Keratinocyte (primary cell): ENCODE data around the gene YEATS4. TPM values are rescaled to one million over a fixed set of nuclear protein-coding genes. Genes with fewer than 3 reads are reported as not detected.

ENCODE experiments used
- DNase-seq: peaks from one replicate; pipeline ENCODE4 v3.0.0-alpha.2; 2011; ENCODE audit warnings: low read depth, missing footprints, low spot score
- FAIRE-seq: peaks from 2 replicates; lab custom pipeline; 2011; peaks lifted over from hg19 to GRCh38; lab: Jason Lieb, UNC
- H2AFZ ChIP-seq: 2 replicates; pipeline ENCODE4 v1.6.0; 2012; ENCODE audit warnings: low read length, control low read depth, inconsistent platforms; ENCODE audit not compliant: control insufficient read depth
- H3K27ac ChIP-seq: 2 replicates; pipeline ENCODE4 v1.5.1; 2011; ENCODE audit warnings: low read length; ENCODE audit not compliant: control insufficient read depth, insufficient read depth
- H3K27me3 ChIP-seq: 3 replicates; pipeline ENCODE4 v1.6.0; 2011; ENCODE audit warnings: low read length; ENCODE audit not compliant: control insufficient read depth, insufficient read depth; ENCODE audit errors: extremely low read depth
- H3K36me3 ChIP-seq, 2 experiments: 2 replicates in 1 of 2; 3 replicates in 1 of 2; pipeline ENCODE4 v1.5.1; 2011; ENCODE audit warnings: low read length in 2 of 2, mild to moderate bottlenecking in 1 of 2; ENCODE audit not compliant: control insufficient read depth in 2 of 2, insufficient read depth in 2 of 2; ENCODE audit errors: extremely low read depth in 1 of 2
- H3K4me1 ChIP-seq: 3 replicates; pipeline ENCODE4 v1.5.1; 2011; ENCODE audit warnings: low read length; ENCODE audit not compliant: control insufficient read depth, insufficient read depth; ENCODE audit errors: extremely low read depth
- H3K4me2 ChIP-seq: 3 replicates; pipeline ENCODE4 v1.6.0; 2011; ENCODE audit warnings: low read depth, low read length; ENCODE audit not compliant: control insufficient read depth, insufficient read depth; ENCODE audit errors: extremely low read depth
- H3K4me3 ChIP-seq, 3 experiments: fragments of 200-600 bp in 1 of 3; sonication (generic) in 1 of 3; 2 replicates in 2 of 3; 3 replicates in 1 of 3; pipeline ENCODE4 v1.5.1; 2011 to 2016; ENCODE audit warnings: low read length in 3 of 3, mild to moderate bottlenecking in 3 of 3, control low read depth in 2 of 3, inconsistent platforms in 1 of 3, low read depth in 1 of 3, mixed read lengths in 1 of 3, mixed run types in 1 of 3, moderate library complexity in 1 of 3; ENCODE audit not compliant: control insufficient read depth in 2 of 3, insufficient read depth in 2 of 3; ENCODE audit errors: extremely low read depth in 1 of 3
- H3K79me2 ChIP-seq: 2 replicates; pipeline ENCODE4 v1.6.0; 2012; ENCODE audit warnings: low read length; ENCODE audit not compliant: control insufficient read depth, insufficient read depth
- H3K9ac ChIP-seq: 3 replicates; pipeline ENCODE4 v1.6.0; 2011; ENCODE audit warnings: low read length; ENCODE audit not compliant: control insufficient read depth, insufficient read depth; ENCODE audit errors: extremely low read depth
- H3K9me1 ChIP-seq: 3 replicates; pipeline ENCODE4 v1.6.0; 2011; ENCODE audit warnings: low read length; ENCODE audit not compliant: control insufficient read depth, insufficient read depth; ENCODE audit errors: extremely low read depth
- H3K9me3 ChIP-seq: 2 replicates; pipeline ENCODE4 v1.5.1; 2012; ENCODE audit warnings: low read depth, low read length; ENCODE audit not compliant: control insufficient read depth
- H4K20me1 ChIP-seq: 3 replicates; pipeline ENCODE4 v1.6.0; 2011; ENCODE audit warnings: low read length; ENCODE audit not compliant: control insufficient read depth, insufficient read depth; ENCODE audit errors: extremely low read depth
- EZH2 ChIP-seq: IDR thresholded peaks from one replicate; pipeline ENCODE4 v1.6.1; 2012; ENCODE audit warnings: inconsistent platforms, mild to moderate bottlenecking, low read length, moderate library complexity
- dilution Hi-C: fragments of 300-500 bp; cut with MboI; formaldehyde crosslinking; loops from one replicate; pipeline ENCODE4 v1.7.0; 2020; ENCODE audit warnings: low sequenced_read_pairs; ENCODE audit not compliant: extremely low pct_ligation_motif_present
- polyA plus RNA-seq, 5 experiments: library from polyadenylated mRNA; depleted of rRNA in 3 of 5; stranded (reverse) in 3 of 5; stranded (forward) in 1 of 5; unstranded in 1 of 5; fragments of >200 nt; gene quantifications; 1 replicate in 1 of 5; 2 replicates in 3 of 5; 3 replicates in 1 of 5; pipeline versions ENCODE4 v1.2.1 to v1.2.3, GENCODE V29; 2011 to 2012; ENCODE audit warnings: missing spikeins in 2 of 5, low read depth in 1 of 5, low replicate concordance in 1 of 5
- TF ChIP-seq, protein P1 (sequence below), 3 experiments: IDR thresholded peaks in 1 of 3; conservative IDR thresholded peaks in 1 of 3; optimal IDR thresholded peaks in 1 of 3; 2 replicates in 2 of 3; 3 replicates in 1 of 3; pipeline versions ENCODE3 to v1.5.1; 2011; ENCODE audit warnings: low read length in 3 of 3, mild to moderate bottlenecking in 3 of 3, moderate library complexity in 2 of 3, control low read depth in 1 of 3, inconsistent platforms in 1 of 3; ENCODE audit not compliant: insufficient read depth in 2 of 3; ENCODE audit errors: extremely low read depth in 1 of 3

The YEATS4 gene
- polyA plus RNA-seq, 1 donor (not counting 4 experiments of a cell fraction or from before 2014, with no cell fraction given): 21.0 TPM

DNA sequence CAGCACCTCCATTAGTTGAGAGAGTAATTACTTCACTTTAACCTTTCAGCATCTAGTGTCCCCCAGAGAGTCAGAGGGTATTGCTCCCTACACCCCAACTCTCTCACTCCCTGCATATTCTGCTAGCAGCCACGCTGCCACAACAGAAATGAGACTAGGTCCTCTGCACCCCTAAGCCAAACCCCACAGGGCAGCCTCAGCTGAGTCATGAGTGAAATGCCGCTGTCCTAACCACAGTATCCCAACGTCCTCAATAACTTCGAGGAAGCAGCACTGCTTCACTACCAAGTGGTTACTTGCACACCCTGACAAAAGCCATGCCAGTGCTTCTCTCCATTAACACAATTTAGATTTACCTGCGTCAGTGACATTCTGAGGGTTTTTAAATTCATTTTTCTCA lies 18.2 kb upstream of the YEATS4 start:
- no peak for DNase-seq
- no peak overlapping the region for H3K9ac ChIP-seq
- no peaks in the 10 kb centered on the region for H3K27me3 ChIP-seq
- H3K79me2 ChIP-seq: no peaks in the 10 kb centered on the region
- H3K36me3 ChIP-seq: no peaks in the 10 kb centered on the region
- no peaks in the 10 kb centered on the region for H3K9me1 ChIP-seq
- dilution Hi-C loops: no loop called here
- H3K4me1 ChIP-seq: no peaks in the 10 kb centered on the region
- H3K27ac ChIP-seq: no peak overlapping the region
- no peak overlapping the region for H2AFZ ChIP-seq
- no peaks in the 10 kb centered on the region for H3K9me3 ChIP-seq
- H3K4me2 ChIP-seq: no peak overlapping the region
- H3K4me3 ChIP-seq: no peak overlapping the region
- FAIRE-seq: no peak
- no peak for TF ChIP-seq EZH2
- TF ChIP-seq, protein P1, sequence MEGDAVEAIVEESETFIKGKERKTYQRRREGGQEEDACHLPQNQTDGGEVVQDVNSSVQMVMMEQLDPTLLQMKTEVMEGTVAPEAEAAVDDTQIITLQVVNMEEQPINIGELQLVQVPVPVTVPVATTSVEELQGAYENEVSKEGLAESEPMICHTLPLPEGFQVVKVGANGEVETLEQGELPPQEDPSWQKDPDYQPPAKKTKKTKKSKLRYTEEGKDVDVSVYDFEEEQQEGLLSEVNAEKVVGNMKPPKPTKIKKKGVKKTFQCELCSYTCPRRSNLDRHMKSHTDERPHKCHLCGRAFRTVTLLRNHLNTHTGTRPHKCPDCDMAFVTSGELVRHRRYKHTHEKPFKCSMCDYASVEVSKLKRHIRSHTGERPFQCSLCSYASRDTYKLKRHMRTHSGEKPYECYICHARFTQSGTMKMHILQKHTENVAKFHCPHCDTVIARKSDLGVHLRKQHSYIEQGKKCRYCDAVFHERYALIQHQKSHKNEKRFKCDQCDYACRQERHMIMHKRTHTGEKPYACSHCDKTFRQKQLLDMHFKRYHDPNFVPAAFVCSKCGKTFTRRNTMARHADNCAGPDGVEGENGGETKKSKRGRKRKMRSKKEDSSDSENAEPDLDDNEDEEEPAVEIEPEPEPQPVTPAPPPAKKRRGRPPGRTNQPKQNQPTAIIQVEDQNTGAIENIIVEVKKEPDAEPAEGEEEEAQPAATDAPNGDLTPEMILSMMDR (optimal IDR thresholded peaks at IDR 0.05 in 1 of 3, IDR thresholded peaks at IDR 0.05 in 1 of 3, conservative IDR thresholded peaks at IDR 0.05 in 1 of 3; ENCODE audit: extremely low read depth in 1 of 3, insufficient read depth in 2 of 3, low read length in 3 of 3): no peak
- no peaks in the 10 kb centered on the region for H4K20me1 ChIP-seq

DNA sequence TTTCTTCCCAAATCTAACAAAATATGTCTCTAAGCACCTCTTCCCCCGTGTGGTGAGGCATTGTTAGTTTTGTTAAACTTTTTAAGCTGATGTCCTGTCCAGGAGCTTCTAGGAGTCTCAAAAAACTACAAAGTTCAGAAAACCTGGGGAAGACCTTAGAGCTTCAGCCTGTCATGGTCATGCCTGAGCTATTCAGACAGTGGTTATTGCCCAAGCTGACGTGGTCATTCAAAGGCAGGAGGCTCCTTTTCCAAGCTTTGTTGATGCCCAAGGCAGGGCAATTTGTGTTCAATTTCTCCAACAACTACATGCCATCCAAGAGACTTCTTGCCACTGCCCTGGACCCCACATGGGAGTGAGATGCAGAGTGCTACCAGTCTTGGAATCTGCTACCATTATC lies 17.1 kb upstream of the YEATS4 start:
- Histone ChIP-seq H3K4me2 (no peak overlapping the region), H3K27ac (no peak overlapping the region), H3K27me3 (no peaks in the 10 kb centered on the region), H2AFZ (no peak overlapping the region), H4K20me1 (no peaks in the 10 kb centered on the region), H3K36me3 (no peaks in the 10 kb centered on the region), H3K4me3 (no peak overlapping the region), H3K9ac (no peak overlapping the region), H3K9me3 (no peaks in the 10 kb centered on the region), H3K9me1 (no peaks in the 10 kb centered on the region), H3K4me1 (no peaks in the 10 kb centered on the region), H3K79me2 (no peaks in the 10 kb centered on the region)
- TF ChIP-seq, protein P1 (optimal IDR thresholded peaks at IDR 0.05 in 1 of 3, IDR thresholded peaks at IDR 0.05 in 1 of 3, conservative IDR thresholded peaks at IDR 0.05 in 1 of 3; ENCODE audit: extremely low read depth in 1 of 3, insufficient read depth in 2 of 3, low read length in 3 of 3): no peak
- TF ChIP-seq EZH2: no peak
- FAIRE-seq (no peak), DNase-seq (no peak)
- dilution Hi-C loops: no loop called here
